Measurements from ENCODE around the gene PLEKHO2.
A peak's percentile ranks its signal among the peaks of the same experiment; 100 is the strongest.
"Not testable (repeated sequence)": the region's sequence is repeated elsewhere in the genome, so short reads cannot be mapped to it uniquely, and the experiment has no call there.

PLEKHO2 gene

GRCh38 chr15:64841344-64842095 lies at the start of gene PLEKHO2:
Gene PLEKHO2 (plus strand): TSS chr15:64841915. CDS start chr15:64842017, 102 bp downstream.
- peak; percentile 91 for DNase-seq
- peak within 1 kb of the TSS; percentile 91 for H3K27ac Mint-ChIP-seq
- H3K36me3 Mint-ChIP-seq (ENCODE audit: low read depth) = peaks cover 9% of the 10 kb centered on the region
- H3K4me3 Mint-ChIP-seq = peak within 1 kb of the TSS; percentile 92
- H3K9me3 Mint-ChIP-seq = no peaks in the 10 kb centered on the region
- peaks cover 72% of the 10 kb centered on the region for H3K4me1 Mint-ChIP-seq (ENCODE audit: low read depth)
- no peaks in the 10 kb centered on the region for H3K27me3 Mint-ChIP-seq

GRCh38 chr15:64792282-64792681 lies 49.4 kb upstream of the PLEKHO2 start:
- H3K27me3 Mint-ChIP-seq = no peaks in the 10 kb centered on the region
- no peaks in the 10 kb centered on the region for H3K36me3 Mint-ChIP-seq (ENCODE audit: low read depth)
- no peaks in the 10 kb centered on the region for H3K4me1 Mint-ChIP-seq (ENCODE audit: low read depth)
- H3K27ac Mint-ChIP-seq = no peak overlapping the region
- DNase-seq = no peak
- no peak overlapping the region for H3K4me3 Mint-ChIP-seq
- H3K9me3 Mint-ChIP-seq = no peaks in the 10 kb centered on the region

- H3K36me3 Mint-ChIP-seq (ENCODE audit: low read depth); H3K9me3 Mint-ChIP-seq; H3K4me1 Mint-ChIP-seq (ENCODE audit: low read depth); H3K27me3 Mint-ChIP-seq; DNase-seq; H3K4me3 Mint-ChIP-seq; H3K27ac Mint-ChIP-seq: not testable (repeated sequence)
Measured at GRCh38 chr15:64795299-64795698, 46.4 kb upstream of the PLEKHO2 start.

GRCh38 chr15:64795921-64796320 lies 45.8 kb upstream of the PLEKHO2 start:
- not testable (repeated sequence) for H3K36me3 Mint-ChIP-seq (ENCODE audit: low read depth); DNase-seq; H3K4me3 Mint-ChIP-seq

GRCh38 chr15:64798905-64799304 lies 42.8 kb upstream of the PLEKHO2 start:
- H3K36me3 Mint-ChIP-seq (ENCODE audit: low read depth); H3K9me3 Mint-ChIP-seq: not testable (repeated sequence)

More at GRCh38 chr15:64795921-64796320, 45.8 kb upstream of the PLEKHO2 start:
- H3K4me1 Mint-ChIP-seq (ENCODE audit: low read depth); H3K9me3 Mint-ChIP-seq; H3K27ac Mint-ChIP-seq; H3K27me3 Mint-ChIP-seq: not testable (repeated sequence)

GRCh38 chr15:64800476-64800875 lies 41.2 kb upstream of the PLEKHO2 start:
- DNase-seq = no peak
- Mint-ChIP-seq H3K4me3 (no peak overlapping the region), H3K4me1 (ENCODE audit: low read depth) (peaks cover 4% of the 10 kb centered on the region), H3K36me3 (ENCODE audit: low read depth) (no peaks in the 10 kb centered on the region), H3K27me3 (no peaks in the 10 kb centered on the region), H3K9me3 (no peaks in the 10 kb centered on the region), H3K27ac (no peak overlapping the region)

More at GRCh38 chr15:64798905-64799304, 42.8 kb upstream of the PLEKHO2 start:
- H3K4me3 Mint-ChIP-seq; H3K27me3 Mint-ChIP-seq; DNase-seq; H3K4me1 Mint-ChIP-seq (ENCODE audit: low read depth); H3K27ac Mint-ChIP-seq: not testable (repeated sequence)

- no peak overlapping the region for H3K4me3 Mint-ChIP-seq
Measured at GRCh38 chr15:64803526-64803925, 38.2 kb upstream of the PLEKHO2 start.

GRCh38 chr15:64804619-64805018 lies 37.1 kb upstream of the PLEKHO2 start:
- Mint-ChIP-seq H3K4me1 (ENCODE audit: low read depth) (peaks cover 4% of the 10 kb centered on the region), H3K4me3 (no peak overlapping the region), H3K27ac (no peak overlapping the region), H3K27me3 (peaks cover 5% of the 10 kb centered on the region), H3K36me3 (ENCODE audit: low read depth) (no peaks in the 10 kb centered on the region), H3K9me3 (no peaks in the 10 kb centered on the region)
- no peak for DNase-seq

More at GRCh38 chr15:64803526-64803925, 38.2 kb upstream of the PLEKHO2 start:
- DNase-seq = no peak
- H3K36me3 Mint-ChIP-seq (ENCODE audit: low read depth) = no peaks in the 10 kb centered on the region
- H3K4me1 Mint-ChIP-seq (ENCODE audit: low read depth) = peaks cover 4% of the 10 kb centered on the region
- no peak overlapping the region for H3K27ac Mint-ChIP-seq
- H3K9me3 Mint-ChIP-seq = no peaks in the 10 kb centered on the region
- H3K27me3 Mint-ChIP-seq = peaks cover 2% of the 10 kb centered on the region

GRCh38 chr15:64806509-64806908 lies 35.2 kb upstream of the PLEKHO2 start:
- H3K9me3 Mint-ChIP-seq = no peaks in the 10 kb centered on the region
- peaks cover 5% of the 10 kb centered on the region for H3K4me1 Mint-ChIP-seq (ENCODE audit: low read depth)
- H3K36me3 Mint-ChIP-seq (ENCODE audit: low read depth) = no peaks in the 10 kb centered on the region
- peaks cover 5% of the 10 kb centered on the region for H3K27me3 Mint-ChIP-seq
- no peak for DNase-seq
- H3K27ac Mint-ChIP-seq = no peak overlapping the region
- H3K4me3 Mint-ChIP-seq = no peak overlapping the region

GRCh38 chr15:64807051-64807749 lies 34.5 kb upstream of the PLEKHO2 start:
- no peak for DNase-seq
- H3K27ac Mint-ChIP-seq = no peak overlapping the region
- H3K9me3 Mint-ChIP-seq = no peaks in the 10 kb centered on the region
- no peaks in the 10 kb centered on the region for H3K36me3 Mint-ChIP-seq (ENCODE audit: low read depth)
- H3K27me3 Mint-ChIP-seq = peaks cover 5% of the 10 kb centered on the region
- H3K4me3 Mint-ChIP-seq = no peak overlapping the region
- H3K4me1 Mint-ChIP-seq (ENCODE audit: low read depth) = peaks cover 2% of the 10 kb centered on the region

GRCh38 chr15:64807751-64808222 lies 33.9 kb upstream of the PLEKHO2 start:
- no peak overlapping the region for H3K27ac Mint-ChIP-seq
- no peak overlapping the region for H3K4me3 Mint-ChIP-seq
- H3K36me3 Mint-ChIP-seq (ENCODE audit: low read depth) = no peaks in the 10 kb centered on the region
- peaks cover 5% of the 10 kb centered on the region for H3K27me3 Mint-ChIP-seq
- H3K9me3 Mint-ChIP-seq = no peaks in the 10 kb centered on the region
- DNase-seq = no peak
- peaks cover 1% of the 10 kb centered on the region for H3K4me1 Mint-ChIP-seq (ENCODE audit: low read depth)

- Mint-ChIP-seq H3K4me3 (no peak overlapping the region), H3K36me3 (ENCODE audit: low read depth) (no peaks in the 10 kb centered on the region), H3K4me1 (ENCODE audit: low read depth) (peaks cover 1% of the 10 kb centered on the region), H3K27ac (no peak overlapping the region), H3K9me3 (no peaks in the 10 kb centered on the region), H3K27me3 (peaks cover 5% of the 10 kb centered on the region)
- DNase-seq = no peak
Measured at GRCh38 chr15:64808785-64809453, 32.8 kb upstream of the PLEKHO2 start.

- peak; percentile 69 for DNase-seq
- H3K4me1 Mint-ChIP-seq (ENCODE audit: low read depth) = peaks cover 1% of the 10 kb centered on the region
- no peaks in the 10 kb centered on the region for H3K9me3 Mint-ChIP-seq
- no peak overlapping the region for H3K27ac Mint-ChIP-seq
- H3K4me3 Mint-ChIP-seq = no peak overlapping the region
- no peaks in the 10 kb centered on the region for H3K36me3 Mint-ChIP-seq (ENCODE audit: low read depth)
- peaks cover 5% of the 10 kb centered on the region for H3K27me3 Mint-ChIP-seq
Measured at GRCh38 chr15:64809649-64810496, 31.8 kb upstream of the PLEKHO2 start.

All from activated T-cell treated with anti-CD3 and anti-CD28 coated beads, Interleukin-2, amount 50 U/mL, for 24 hours (primary cell).